ENCODE measurements around the gene VHLL. TPM values are rescaled to one million over a fixed set of nuclear protein-coding genes. Genes with fewer than 3 reads are reported as not detected.
A peak's percentile ranks its signal among the peaks of the same experiment; 100 is the strongest.
"Not testable (repeated sequence)": the region's sequence is repeated elsewhere in the genome, so short reads cannot be mapped to it uniquely, and the experiment has no call there.

Gene VHLL
- not detected for total RNA-seq

DNA sequence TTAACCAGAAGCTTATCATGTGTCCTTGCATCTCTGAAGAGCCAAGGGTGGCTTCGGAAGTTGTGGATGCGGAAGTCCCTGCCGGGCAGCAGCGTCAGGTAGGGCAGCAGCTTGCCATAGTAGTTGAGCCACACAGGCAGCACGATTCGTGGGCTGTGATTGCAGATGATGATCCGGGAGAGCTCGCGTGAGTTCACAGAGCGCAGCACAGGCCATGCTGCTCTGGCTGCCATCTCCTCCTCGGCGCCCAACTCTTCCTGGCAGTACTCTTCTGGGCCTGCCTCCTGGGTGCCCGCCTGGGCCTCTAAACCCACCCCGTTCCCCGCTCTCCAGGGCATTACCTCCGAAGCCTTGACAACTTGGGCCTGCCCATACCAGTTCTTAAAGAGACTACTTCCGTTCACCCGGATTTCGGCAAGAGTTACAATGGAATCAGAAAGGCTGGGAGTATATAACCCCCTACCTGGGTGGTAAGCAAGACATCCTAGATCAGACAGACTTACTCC is at the start of gene VHLL:
TSS of gene VHLL (minus strand) at position 456 of the 506 bp plus-strand sequence. CDS start at position 338, 118 bp downstream.
- TF ChIP-seq, protein P1, sequence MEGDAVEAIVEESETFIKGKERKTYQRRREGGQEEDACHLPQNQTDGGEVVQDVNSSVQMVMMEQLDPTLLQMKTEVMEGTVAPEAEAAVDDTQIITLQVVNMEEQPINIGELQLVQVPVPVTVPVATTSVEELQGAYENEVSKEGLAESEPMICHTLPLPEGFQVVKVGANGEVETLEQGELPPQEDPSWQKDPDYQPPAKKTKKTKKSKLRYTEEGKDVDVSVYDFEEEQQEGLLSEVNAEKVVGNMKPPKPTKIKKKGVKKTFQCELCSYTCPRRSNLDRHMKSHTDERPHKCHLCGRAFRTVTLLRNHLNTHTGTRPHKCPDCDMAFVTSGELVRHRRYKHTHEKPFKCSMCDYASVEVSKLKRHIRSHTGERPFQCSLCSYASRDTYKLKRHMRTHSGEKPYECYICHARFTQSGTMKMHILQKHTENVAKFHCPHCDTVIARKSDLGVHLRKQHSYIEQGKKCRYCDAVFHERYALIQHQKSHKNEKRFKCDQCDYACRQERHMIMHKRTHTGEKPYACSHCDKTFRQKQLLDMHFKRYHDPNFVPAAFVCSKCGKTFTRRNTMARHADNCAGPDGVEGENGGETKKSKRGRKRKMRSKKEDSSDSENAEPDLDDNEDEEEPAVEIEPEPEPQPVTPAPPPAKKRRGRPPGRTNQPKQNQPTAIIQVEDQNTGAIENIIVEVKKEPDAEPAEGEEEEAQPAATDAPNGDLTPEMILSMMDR (IDR thresholded peaks at IDR 0.05) = no peak
- no peak for ATAC-seq (ENCODE audit: low FRiP score)
- DNase-seq (ENCODE audit: low spot score) = no peak

GRCh38 chr1:156347331-156347730 is 48.2 kb upstream of the VHLL start:
- ATAC-seq (ENCODE audit: low FRiP score) (no peak), DNase-seq (ENCODE audit: low spot score) (no peak)
- TF ChIP-seq, protein P1 (IDR thresholded peaks at IDR 0.05) = no peak

GRCh38 chr1:156346636-156347035 is 47.5 kb upstream of the VHLL start:
- ATAC-seq (ENCODE audit: low FRiP score) (no peak), DNase-seq (ENCODE audit: low spot score) (no peak)
- TF ChIP-seq, protein P1 (IDR thresholded peaks at IDR 0.05) = no peak

GRCh38 chr1:156346035-156346434 is 46.9 kb upstream of the VHLL start:
- ATAC-seq (ENCODE audit: low FRiP score); DNase-seq (ENCODE audit: low spot score): not testable (repeated sequence)

- no peak for DNase-seq (ENCODE audit: low spot score)
- no peak for ATAC-seq (ENCODE audit: low FRiP score)
- TF ChIP-seq, protein P1 (IDR thresholded peaks at IDR 0.05) = no peak
Observed at GRCh38 chr1:156344409-156344808, 45.3 kb upstream of the VHLL start.

- TF ChIP-seq, protein P1 (IDR thresholded peaks at IDR 0.05) = no peak
- DNase-seq (ENCODE audit: low spot score) = no peak
- no peak for ATAC-seq (ENCODE audit: low FRiP score)
Observed at GRCh38 chr1:156342166-156342955, 43.3 kb upstream of the VHLL start.

DNA sequence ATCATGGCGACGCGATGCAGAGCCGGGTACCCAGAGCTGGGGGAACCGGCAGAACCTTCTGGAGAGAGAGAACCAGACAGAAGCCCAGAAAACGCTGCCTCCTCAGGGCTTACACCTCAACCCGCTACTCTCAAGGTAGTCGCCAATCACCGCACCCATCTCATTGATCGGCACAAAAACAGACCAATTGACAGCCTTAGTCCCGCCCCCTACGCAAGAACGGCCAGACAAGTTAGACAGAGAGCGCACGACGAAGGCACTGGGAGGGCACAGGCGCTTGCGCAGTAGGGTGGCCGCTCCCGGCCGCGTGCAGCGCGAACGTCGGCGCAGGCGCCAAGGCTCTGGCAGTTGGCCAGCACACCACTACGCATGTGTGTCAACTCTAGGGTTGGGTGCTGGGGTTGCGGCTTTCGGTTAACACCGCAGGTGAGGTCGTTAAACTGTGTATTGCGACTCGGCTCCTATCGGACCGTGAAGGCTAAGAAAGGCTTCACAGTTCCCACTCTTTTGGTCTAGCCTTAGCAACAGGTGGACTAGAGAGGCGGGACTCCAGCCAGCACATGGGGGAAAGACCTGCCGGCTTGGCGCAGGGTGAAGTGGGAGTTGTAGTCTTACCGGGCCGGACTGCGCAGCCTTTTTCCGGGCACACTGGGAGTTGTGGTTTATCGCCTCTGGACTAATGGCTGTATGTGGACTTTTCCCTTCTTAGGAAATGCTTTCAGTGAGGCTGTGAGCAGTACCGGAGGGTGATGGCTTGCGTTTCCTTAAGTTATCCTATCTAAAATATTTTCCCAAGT is 39.3 kb upstream of the VHLL start, which contains the start of the genes CCT3 and TSACC:
TSS of gene CCT3 (minus strand) at position 113 of the 797 bp plus-strand sequence. CDS start at position 5, 108 bp downstream.
TSS of gene TSACC (plus strand) at position 347 of the 797 bp plus-strand sequence. CDS start 1,232 bp downstream, outside the sequence.
- ATAC-seq (ENCODE audit: low FRiP score) (peak; percentile 99), DNase-seq (ENCODE audit: low spot score) (peak; percentile 99)

More for the DNA sequence above, 39.3 kb upstream of the VHLL start, which contains the start of the genes CCT3 and TSACC:
- TF ChIP-seq, protein P1 (IDR thresholded peaks at IDR 0.05) = no peak

Measured in omental fat pad (tissue), 4 donors.